GM10266 (cell line): Measurements from ENCODE around the gene ACTR3C.

Experiments used
- DNase-seq: peaks from one replicate; pipeline ENCODE4 v3.0.0; 2012; ENCODE audit errors: extremely low spot score
- TF ChIP-seq, protein P1 (sequence below): IDR thresholded peaks from 2 replicates; pipeline ENCODE4 v1.5.1; 2012; ENCODE audit warnings: mild to moderate bottlenecking, low read depth; ENCODE audit not compliant: control insufficient read depth, insufficient read depth; ENCODE audit errors: missing control alignments

ACTR3C gene

GRCh38 chr7:150334108-150334507, 10.8 kb upstream of the ACTR3C start:
- TF ChIP-seq, protein P1, sequence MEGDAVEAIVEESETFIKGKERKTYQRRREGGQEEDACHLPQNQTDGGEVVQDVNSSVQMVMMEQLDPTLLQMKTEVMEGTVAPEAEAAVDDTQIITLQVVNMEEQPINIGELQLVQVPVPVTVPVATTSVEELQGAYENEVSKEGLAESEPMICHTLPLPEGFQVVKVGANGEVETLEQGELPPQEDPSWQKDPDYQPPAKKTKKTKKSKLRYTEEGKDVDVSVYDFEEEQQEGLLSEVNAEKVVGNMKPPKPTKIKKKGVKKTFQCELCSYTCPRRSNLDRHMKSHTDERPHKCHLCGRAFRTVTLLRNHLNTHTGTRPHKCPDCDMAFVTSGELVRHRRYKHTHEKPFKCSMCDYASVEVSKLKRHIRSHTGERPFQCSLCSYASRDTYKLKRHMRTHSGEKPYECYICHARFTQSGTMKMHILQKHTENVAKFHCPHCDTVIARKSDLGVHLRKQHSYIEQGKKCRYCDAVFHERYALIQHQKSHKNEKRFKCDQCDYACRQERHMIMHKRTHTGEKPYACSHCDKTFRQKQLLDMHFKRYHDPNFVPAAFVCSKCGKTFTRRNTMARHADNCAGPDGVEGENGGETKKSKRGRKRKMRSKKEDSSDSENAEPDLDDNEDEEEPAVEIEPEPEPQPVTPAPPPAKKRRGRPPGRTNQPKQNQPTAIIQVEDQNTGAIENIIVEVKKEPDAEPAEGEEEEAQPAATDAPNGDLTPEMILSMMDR: no peak

DNA sequence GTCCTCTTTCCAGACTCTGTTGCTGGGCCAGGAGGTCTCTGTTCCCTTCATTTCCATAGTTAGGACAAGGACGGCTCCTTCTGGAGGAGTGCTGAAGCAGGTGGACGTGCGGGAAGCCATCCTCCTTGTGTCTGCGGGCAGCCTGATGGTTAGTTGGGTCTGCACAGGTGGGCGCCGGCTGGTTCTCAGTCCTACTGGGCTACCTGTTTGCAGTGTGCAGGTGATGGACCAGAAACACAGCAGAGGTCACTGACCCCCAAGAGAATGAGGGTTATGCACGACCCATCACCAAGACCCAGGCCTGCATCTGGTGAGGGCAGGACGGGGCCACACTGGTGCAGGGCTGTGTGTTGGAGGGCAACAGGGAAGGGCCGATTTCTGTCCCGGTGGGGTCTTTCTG, 10.3 kb upstream of the ACTR3C start:
- TF ChIP-seq, protein P1: no peak

More at GRCh38 chr7:150334108-150334507, 10.8 kb upstream of the ACTR3C start:
- no peak for DNase-seq

DNA sequence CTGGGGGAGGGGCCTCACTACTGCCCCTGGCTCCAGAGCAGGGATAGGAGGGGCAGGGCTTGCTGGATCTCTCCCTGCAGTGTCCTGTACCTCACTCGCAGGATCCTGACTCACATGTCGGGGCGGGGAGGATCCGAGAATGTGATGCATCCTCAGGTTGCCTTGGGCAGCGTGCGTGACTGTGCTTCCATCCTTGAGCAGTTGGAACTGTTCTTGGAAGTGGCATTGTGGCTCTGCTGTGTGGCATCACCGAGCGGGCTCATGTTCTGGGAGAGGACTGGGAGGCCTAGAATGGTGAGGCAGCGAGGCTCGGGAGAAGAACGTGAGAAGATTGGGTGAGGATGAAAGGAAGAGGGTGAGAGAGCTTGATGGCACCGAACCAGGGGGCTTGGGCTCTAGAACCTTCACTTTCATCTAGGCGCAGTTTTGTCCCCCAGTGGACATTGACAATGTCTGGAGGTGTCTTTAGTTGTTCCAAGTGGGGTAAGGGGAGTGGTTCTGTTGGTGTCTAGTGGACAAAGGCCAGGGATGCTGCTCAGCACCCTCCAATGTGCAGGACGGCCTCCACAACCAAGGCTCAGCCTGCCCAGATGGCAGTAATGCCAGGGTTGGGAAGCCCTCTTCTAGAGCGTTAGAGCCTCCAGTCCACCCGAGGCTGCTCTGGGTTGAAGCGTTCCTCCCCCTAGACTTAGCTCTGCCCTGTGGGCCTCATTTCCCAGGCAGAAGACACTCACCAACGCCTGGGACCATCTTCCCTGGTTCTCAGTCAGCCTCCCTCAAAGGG, 9.7 kb upstream of the ACTR3C start:
- TF ChIP-seq, protein P1: no peak
- no peak for DNase-seq

More for the DNA sequence above, 10.3 kb upstream of the ACTR3C start:
- no peak for DNase-seq

DNA sequence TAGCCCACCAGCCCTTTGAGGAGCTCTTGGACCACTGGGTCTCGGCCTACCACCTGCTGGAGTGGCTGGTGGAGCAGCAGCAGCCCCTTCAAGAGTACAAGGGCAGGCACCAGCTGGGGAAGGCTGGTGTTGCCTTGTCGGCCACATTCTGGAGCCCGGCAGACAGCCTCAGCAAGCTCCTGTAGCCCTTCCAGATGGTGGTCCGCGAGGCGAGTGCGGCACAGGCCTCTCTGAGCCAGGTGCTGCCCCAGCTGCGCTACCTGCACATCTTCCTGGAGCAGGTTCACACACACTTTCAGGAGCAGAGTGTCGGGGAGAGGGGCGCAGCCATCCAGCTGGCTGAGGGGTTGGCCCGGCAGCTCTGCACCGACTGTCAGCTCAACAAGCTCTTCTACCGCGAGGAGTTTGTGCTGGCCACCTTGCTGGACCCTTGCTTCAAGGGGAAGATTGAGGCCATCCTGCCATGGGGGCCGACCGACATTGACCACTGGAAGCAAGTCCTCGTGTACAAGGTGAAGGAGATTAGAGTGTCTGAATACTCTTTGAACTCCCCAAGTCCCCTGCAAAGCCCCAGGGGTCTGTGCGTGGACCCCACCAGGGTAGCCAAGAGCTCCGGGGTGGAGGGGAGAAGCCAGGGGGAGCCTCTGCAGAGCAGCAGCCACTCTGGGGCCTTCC, 7.0 kb upstream of the ACTR3C start:
- TF ChIP-seq, protein P1: no peak
- no peak for DNase-seq

DNA sequence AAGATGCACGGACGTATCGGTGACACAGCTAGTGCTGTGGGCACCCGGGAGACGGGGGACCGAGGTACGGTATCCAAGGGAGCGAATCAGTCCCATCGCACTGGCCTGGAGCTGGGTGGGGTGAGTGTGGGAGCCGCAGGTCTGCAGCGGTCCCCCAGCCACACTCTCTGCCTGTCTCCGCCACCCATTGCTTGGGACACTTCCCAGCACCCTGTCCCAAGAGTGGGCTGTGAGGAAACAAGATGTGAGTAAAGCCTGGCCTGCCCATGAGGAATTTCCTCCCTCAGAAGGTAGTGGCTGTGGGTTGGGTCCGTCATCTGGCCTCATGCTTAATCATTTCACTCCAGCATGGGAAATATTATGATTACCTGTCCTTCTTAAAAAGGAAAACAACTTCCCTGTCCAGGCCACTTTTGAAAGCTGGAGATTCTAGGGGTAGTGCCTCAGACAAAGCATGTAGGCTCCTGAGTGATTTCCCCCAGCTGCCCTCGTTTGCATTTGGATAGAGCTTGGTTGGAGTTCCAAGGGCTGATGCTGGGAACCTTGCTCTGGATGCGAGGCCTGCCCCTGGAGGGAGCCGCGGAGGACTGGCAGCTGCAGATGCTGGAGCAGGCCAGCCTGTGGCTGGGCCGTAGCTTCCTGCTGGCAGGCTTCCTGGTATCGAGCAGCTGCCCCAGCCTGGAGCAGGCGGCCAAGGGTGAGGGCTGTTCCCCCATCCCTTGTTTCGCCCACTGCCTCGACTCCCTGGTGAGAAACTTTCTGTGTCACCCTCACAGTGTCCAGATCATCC, 6.2 kb upstream of the ACTR3C start:
- TF ChIP-seq, protein P1: no peak
- DNase-seq: no peak

DNA sequence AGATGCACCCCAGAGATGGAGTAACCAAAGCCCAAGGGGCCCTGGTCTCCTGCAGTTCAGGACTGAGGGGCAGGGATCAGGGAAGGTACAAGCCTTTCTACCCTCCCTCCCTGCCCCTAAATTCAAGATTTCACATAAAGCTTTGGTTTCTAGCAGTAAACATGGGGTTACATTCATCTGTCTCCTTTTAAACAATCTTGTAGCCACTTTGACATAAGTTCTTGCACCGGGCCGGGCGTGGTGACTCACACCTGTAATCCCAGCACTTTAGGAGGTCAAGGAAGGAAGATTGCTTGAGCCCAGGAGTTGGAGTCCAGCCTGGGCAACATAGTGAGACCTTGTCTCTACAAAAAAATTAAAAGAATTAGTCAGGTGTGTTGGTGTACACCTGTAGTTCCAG, 4.0 kb upstream of the ACTR3C start:
- DNase-seq: no peak
- TF ChIP-seq, protein P1: no peak
